HG02763 (cell line): Measurements from ENCODE around the gene STAT3.
"Not testable (repeated sequence)": the region's sequence is repeated elsewhere in the genome, so short reads cannot be mapped to it uniquely, and the experiment has no call there.

Source experiments
- ATAC-seq: cut with Tn5 transposase; IDR thresholded peaks from one replicate; pipeline ENCODE4 v1.9.1; 2021; ENCODE audit warnings: mild to moderate bottlenecking, moderate library complexity; ENCODE audit not compliant: unreplicated experiment

STAT3 gene

DNA sequence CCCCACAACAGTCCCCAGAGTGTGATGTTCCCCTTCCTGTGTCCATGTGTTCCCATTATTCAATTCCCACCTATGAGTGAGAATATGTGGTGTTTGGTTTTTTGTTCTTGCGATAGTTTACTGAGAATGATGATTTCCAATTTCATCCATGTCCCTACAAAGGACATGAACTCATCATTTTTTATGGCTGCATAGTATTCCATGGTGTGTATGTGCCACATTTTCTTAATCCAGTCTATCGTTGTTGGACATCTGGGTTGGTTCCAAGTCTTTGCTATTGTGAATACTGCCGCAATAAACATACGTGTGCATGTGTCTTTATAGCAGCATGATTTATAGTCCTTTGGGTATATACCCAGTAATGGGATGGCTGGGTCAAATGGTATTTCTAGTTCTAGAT, 123.9 kb downstream of the STAT3 start:
- not testable (repeated sequence) for ATAC-seq
